A673 (cell line): ENCODE results near the gene REXO4.

Experiments
- EZH2 ChIP-seq: fragments of 200-600 bp; sonication (generic); IDR thresholded peaks from 2 replicates; pipeline ENCODE4 v1.6.1; 2017; ENCODE audit warnings: borderline replicate concordance, low read depth, mild to moderate bottlenecking, mixed read lengths, antibody characterized with exemption, low read length; ENCODE audit not compliant: poor library complexity, severe bottlenecking
- TF ChIP-seq, protein P1 (sequence below): fragments of 300-800, 200-600 bp; sonication (generic); conservative IDR thresholded peaks from 2 replicates; pipeline ENCODE4 v1.5.1; 2017; ENCODE audit warnings: low read depth, mild to moderate bottlenecking, antibody characterized with exemption, low read length, moderate library complexity, mixed read lengths

DNA sequence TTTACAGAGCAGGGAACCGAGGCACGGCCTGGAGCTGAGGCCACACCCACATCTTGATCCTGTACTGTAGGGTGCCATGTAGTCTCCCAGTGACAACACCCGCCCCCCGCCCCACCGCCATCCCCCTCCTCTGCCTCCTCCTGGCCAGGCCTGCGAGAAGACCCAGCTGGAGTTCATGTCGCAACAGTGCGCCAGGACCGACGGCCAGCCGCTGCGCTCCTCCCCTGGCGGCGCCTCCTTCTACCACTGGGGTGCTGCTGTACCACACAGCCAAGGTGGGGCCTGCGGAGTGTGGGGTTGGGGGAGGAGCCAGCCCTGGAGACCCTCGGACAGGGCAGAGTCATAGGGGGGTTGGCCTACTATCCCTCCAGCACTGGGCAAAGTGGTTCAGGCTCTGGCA is 18.9 kb upstream of the REXO4 start:
- TF ChIP-seq, protein P1, sequence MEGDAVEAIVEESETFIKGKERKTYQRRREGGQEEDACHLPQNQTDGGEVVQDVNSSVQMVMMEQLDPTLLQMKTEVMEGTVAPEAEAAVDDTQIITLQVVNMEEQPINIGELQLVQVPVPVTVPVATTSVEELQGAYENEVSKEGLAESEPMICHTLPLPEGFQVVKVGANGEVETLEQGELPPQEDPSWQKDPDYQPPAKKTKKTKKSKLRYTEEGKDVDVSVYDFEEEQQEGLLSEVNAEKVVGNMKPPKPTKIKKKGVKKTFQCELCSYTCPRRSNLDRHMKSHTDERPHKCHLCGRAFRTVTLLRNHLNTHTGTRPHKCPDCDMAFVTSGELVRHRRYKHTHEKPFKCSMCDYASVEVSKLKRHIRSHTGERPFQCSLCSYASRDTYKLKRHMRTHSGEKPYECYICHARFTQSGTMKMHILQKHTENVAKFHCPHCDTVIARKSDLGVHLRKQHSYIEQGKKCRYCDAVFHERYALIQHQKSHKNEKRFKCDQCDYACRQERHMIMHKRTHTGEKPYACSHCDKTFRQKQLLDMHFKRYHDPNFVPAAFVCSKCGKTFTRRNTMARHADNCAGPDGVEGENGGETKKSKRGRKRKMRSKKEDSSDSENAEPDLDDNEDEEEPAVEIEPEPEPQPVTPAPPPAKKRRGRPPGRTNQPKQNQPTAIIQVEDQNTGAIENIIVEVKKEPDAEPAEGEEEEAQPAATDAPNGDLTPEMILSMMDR, result no peak
- no peak for TF ChIP-seq EZH2
